Measurements from ENCODE around the gene NOS1AP.

NOS1AP gene

DNA sequence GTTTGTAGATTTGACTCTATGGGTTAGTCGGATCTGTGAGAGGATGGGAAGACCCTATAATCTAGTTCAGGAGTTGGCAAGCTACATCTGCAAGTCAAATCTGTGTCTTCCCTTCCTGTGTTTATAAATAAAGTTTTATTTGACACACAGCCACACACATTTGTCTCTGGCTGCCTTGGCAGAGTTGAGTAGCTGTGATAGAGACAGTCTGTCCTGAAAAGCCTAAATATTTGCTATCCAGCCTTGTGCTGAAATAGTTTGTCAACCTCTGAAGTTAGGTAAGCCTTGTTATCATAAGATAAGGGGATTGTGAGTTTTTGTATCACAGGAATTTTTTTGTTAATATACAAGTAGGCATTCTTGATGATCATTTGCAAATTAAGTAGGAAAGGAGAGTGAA, 136.8 kb downstream of the NOS1AP start:
- TF ChIP-seq ESRRG (CRISPR knock-in tag; IDR thresholded peaks at IDR 0.05) = no peak
- TF ChIP-seq GLIS3 (CRISPR knock-in tag; IDR thresholded peaks at IDR 0.05) = no peak
- TF ChIP-seq ZNF70 (CRISPR knock-in tag; IDR thresholded peaks at IDR 0.05) = no peak
- TF ChIP-seq OSR1 (CRISPR knock-in tag; IDR thresholded peaks at IDR 0.05) = no peak
- no peak for TF ChIP-seq BACH2 (CRISPR knock-in tag; IDR thresholded peaks at IDR 0.05; ENCODE audit: borderline replicate concordance)
- TF ChIP-seq, protein P1, sequence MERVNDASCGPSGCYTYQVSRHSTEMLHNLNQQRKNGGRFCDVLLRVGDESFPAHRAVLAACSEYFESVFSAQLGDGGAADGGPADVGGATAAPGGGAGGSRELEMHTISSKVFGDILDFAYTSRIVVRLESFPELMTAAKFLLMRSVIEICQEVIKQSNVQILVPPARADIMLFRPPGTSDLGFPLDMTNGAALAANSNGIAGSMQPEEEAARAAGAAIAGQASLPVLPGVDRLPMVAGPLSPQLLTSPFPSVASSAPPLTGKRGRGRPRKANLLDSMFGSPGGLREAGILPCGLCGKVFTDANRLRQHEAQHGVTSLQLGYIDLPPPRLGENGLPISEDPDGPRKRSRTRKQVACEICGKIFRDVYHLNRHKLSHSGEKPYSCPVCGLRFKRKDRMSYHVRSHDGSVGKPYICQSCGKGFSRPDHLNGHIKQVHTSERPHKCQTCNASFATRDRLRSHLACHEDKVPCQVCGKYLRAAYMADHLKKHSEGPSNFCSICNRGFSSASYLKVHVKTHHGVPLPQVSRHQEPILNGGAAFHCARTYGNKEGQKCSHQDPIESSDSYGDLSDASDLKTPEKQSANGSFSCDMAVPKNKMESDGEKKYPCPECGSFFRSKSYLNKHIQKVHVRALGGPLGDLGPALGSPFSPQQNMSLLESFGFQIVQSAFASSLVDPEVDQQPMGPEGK (CRISPR knock-in tag; IDR thresholded peaks at IDR 0.05; ENCODE audit: borderline replicate concordance) = no peak
- no peak for TF ChIP-seq ZFP30 (CRISPR knock-in tag; IDR thresholded peaks at IDR 0.05)
- no peak for TF ChIP-seq SNAI2 (CRISPR knock-in tag; IDR thresholded peaks at IDR 0.05)
- no peak for TF ChIP-seq TCF4 (CRISPR knock-in tag; IDR thresholded peaks at IDR 0.05; ENCODE audit: borderline replicate concordance)
- TF ChIP-seq ZFP3 (CRISPR knock-in tag; IDR thresholded peaks at IDR 0.05) = no peak
- TF ChIP-seq, protein P2, sequence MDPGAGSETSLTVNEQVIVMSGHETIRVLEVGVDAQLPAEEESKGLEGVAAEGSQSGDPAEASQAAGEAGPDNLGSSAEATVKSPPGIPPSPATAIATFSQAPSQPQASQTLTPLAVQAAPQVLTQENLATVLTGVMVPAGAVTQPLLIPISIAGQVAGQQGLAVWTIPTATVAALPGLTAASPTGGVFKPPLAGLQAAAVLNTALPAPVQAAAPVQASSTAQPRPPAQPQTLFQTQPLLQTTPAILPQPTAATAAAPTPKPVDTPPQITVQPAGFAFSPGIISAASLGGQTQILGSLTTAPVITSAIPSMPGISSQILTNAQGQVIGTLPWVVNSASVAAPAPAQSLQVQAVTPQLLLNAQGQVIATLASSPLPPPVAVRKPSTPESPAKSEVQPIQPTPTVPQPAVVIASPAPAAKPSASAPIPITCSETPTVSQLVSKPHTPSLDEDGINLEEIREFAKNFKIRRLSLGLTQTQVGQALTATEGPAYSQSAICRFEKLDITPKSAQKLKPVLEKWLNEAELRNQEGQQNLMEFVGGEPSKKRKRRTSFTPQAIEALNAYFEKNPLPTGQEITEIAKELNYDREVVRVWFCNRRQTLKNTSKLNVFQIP (CRISPR knock-in tag; IDR thresholded peaks at IDR 0.05; ENCODE audit: borderline replicate concordance, low read depth) = no peak
- TF ChIP-seq ISL1 (CRISPR knock-in tag; IDR thresholded peaks at IDR 0.05) = no peak
- TF ChIP-seq PPARA (CRISPR knock-in tag; IDR thresholded peaks at IDR 0.05; ENCODE audit: borderline replicate concordance) = no peak
- TF ChIP-seq ZNF565 (CRISPR knock-in tag; conservative IDR thresholded peaks at IDR 0.05; ENCODE audit: low read depth) = no peak
- TF ChIP-seq RARB (CRISPR knock-in tag; IDR thresholded peaks at IDR 0.05) = no peak
- TF ChIP-seq ZC3H10 (CRISPR knock-in tag; IDR thresholded peaks at IDR 0.05) = no peak
- no peak for TF ChIP-seq CSDC2 (CRISPR knock-in tag; IDR thresholded peaks at IDR 0.05)
- TF ChIP-seq ZNF8 (CRISPR knock-in tag; IDR thresholded peaks at IDR 0.05) = no peak
- no peak for TF ChIP-seq ARNTL (CRISPR knock-in tag; IDR thresholded peaks at IDR 0.05; ENCODE audit: borderline replicate concordance, low read depth)
- ATAC-seq = no peak

DNA sequence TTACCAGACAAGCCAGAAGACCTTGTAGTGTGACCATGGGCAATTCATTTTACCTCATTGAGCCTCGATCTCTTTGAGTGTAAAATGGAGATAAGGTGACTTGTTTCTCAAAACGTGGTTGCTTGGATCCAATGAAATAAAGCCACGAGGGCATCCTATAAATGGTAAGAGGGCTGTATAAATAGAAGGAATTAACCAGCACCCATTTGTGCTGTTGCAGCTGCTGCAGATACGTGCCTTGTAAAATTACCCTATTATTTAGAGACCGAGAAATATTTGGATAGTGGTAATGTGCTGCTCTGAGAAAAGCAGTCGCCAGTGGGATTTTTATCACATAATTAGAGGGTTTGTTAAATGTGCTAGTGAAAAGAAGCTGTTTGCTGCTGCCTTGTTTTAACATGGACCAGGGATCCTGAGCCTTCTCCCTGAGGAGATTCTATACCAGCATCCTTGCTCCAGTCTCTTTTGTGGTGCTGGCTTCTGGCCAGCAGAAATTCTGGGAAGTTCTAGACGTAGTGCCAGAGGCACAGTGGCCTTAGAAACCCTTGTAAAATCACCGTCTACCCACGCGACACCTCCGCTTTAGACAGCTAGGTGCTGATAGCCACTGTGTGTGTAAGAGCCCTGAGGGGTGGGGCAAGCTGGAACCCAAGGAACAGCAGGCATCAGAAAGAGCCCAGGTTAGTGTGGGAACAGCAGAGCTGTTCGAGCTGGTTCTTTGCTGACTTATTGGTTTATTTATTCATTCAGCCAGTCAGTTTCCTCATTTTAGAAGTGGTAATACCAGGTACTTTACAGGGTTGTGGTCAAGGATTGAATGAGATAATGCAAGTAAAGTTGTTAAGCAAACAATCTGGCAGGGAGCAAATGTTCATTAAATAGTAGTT, 137.5 kb downstream of the NOS1AP start:
- no peak for ATAC-seq
- no peak for TF ChIP-seq ZNF70 (CRISPR knock-in tag; IDR thresholded peaks at IDR 0.05)
- no peak for TF ChIP-seq PPARA (CRISPR knock-in tag; IDR thresholded peaks at IDR 0.05; ENCODE audit: borderline replicate concordance)
- TF ChIP-seq SNAI2 (CRISPR knock-in tag; IDR thresholded peaks at IDR 0.05) = no peak
- no peak for TF ChIP-seq ZFP30 (CRISPR knock-in tag; IDR thresholded peaks at IDR 0.05)
- no peak for TF ChIP-seq ZFP3 (CRISPR knock-in tag; IDR thresholded peaks at IDR 0.05)
- TF ChIP-seq ZNF8 (CRISPR knock-in tag; IDR thresholded peaks at IDR 0.05) = no peak
- TF ChIP-seq, protein P3, sequence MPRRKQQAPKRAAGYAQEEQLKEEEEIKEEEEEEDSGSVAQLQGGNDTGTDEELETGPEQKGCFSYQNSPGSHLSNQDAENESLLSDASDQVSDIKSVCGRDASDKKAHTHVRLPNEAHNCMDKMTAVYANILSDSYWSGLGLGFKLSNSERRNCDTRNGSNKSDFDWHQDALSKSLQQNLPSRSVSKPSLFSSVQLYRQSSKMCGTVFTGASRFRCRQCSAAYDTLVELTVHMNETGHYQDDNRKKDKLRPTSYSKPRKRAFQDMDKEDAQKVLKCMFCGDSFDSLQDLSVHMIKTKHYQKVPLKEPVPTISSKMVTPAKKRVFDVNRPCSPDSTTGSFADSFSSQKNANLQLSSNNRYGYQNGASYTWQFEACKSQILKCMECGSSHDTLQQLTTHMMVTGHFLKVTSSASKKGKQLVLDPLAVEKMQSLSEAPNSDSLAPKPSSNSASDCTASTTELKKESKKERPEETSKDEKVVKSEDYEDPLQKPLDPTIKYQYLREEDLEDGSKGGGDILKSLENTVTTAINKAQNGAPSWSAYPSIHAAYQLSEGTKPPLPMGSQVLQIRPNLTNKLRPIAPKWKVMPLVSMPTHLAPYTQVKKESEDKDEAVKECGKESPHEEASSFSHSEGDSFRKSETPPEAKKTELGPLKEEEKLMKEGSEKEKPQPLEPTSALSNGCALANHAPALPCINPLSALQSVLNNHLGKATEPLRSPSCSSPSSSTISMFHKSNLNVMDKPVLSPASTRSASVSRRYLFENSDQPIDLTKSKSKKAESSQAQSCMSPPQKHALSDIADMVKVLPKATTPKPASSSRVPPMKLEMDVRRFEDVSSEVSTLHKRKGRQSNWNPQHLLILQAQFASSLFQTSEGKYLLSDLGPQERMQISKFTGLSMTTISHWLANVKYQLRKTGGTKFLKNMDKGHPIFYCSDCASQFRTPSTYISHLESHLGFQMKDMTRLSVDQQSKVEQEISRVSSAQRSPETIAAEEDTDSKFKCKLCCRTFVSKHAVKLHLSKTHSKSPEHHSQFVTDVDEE (CRISPR knock-in tag; IDR thresholded peaks at IDR 0.05) = no peak
- no peak for TF ChIP-seq TCF4 (CRISPR knock-in tag; IDR thresholded peaks at IDR 0.05; ENCODE audit: borderline replicate concordance)
- TF ChIP-seq ZC3H10 (CRISPR knock-in tag; IDR thresholded peaks at IDR 0.05) = no peak
- TF ChIP-seq ISL1 (CRISPR knock-in tag; IDR thresholded peaks at IDR 0.05) = no peak
- TF ChIP-seq ESRRG (CRISPR knock-in tag; IDR thresholded peaks at IDR 0.05) = no peak
- TF ChIP-seq ARNTL (CRISPR knock-in tag; IDR thresholded peaks at IDR 0.05; ENCODE audit: borderline replicate concordance, low read depth) = no peak
- TF ChIP-seq, protein P4, sequence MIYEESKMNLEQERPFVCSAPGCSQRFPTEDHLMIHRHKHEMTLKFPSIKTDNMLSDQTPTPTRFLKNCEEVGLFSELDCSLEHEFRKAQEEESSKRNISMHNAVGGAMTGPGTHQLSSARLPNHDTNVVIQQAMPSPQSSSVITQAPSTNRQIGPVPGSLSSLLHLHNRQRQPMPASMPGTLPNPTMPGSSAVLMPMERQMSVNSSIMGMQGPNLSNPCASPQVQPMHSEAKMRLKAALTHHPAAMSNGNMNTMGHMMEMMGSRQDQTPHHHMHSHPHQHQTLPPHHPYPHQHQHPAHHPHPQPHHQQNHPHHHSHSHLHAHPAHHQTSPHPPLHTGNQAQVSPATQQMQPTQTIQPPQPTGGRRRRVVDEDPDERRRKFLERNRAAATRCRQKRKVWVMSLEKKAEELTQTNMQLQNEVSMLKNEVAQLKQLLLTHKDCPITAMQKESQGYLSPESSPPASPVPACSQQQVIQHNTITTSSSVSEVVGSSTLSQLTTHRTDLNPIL (CRISPR knock-in tag; IDR thresholded peaks at IDR 0.05; ENCODE audit: low read depth) = no peak
- no peak for TF ChIP-seq GLIS3 (CRISPR knock-in tag; IDR thresholded peaks at IDR 0.05)

DNA sequence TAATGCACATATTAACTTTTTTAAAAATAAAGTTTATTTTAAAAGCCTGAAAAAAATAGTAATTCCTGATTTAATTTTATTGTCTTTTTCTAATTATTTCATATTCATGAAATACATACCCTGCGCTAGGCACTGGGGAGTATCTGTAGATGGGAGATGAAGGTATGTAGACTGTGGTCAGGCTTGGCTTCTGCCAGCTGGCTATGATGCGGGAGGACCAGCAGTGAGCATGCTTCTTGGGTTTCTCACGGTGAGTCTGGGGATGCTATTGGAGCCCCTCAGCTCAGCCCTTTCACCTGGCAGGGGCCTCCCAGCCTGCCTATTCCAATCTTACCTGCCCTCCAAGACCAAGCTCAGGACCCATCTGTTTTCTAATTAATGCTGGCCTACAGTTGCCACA, 138.4 kb downstream of the NOS1AP start:
- ATAC-seq = no peak
- TF ChIP-seq TOX (CRISPR knock-in tag; IDR thresholded peaks at IDR 0.05; ENCODE audit: borderline replicate concordance) (no peak), ZFP3 (CRISPR knock-in tag; IDR thresholded peaks at IDR 0.05) (no peak), OSR1 (CRISPR knock-in tag; IDR thresholded peaks at IDR 0.05) (no peak), CSDC2 (CRISPR knock-in tag; IDR thresholded peaks at IDR 0.05) (no peak)
- TF ChIP-seq, protein P4 (CRISPR knock-in tag; IDR thresholded peaks at IDR 0.05; ENCODE audit: low read depth) = no peak

All from SK-N-SH treated with all-trans-retinoic acid at 6 μM for 48 hours (cell line).